CD14-positive monocyte (primary cell): ENCODE data around the gene MDH1B. TPM values are rescaled to one million over a fixed set of nuclear protein-coding genes. Genes with fewer than 3 reads are reported as not detected.
A peak's percentile ranks its signal among the peaks of the same experiment; 100 is the strongest.

Experiments
- DNase-seq, 3 donors: peaks; one replicate each; pipeline ENCODE4 v3.0.0-alpha.2; 2011 to 2022
- H2AFZ ChIP-seq: 2 replicates; pipeline ENCODE4 v1.6.0; 2012; ENCODE audit warnings: mild to moderate bottlenecking, low read depth, low read length, inconsistent platforms; ENCODE audit not compliant: insufficient read depth, poor library complexity, severe bottlenecking
- H3K27ac ChIP-seq, 2 donors: 1 replicate in 1 of 2; 2 replicates in 1 of 2; pipeline ENCODE4 v1.5.1; 2012 to 2013; ENCODE audit warnings: low read length in 2 of 2, control low read depth in 1 of 2, inconsistent platforms in 1 of 2, low read depth in 1 of 2, mild to moderate bottlenecking in 1 of 2
- H3K27me3 ChIP-seq, 2 donors: one replicate each; pipeline versions ENCODE4 v1.6.0 to v1.6.1; 2011 to 2013; ENCODE audit warnings: low read length in 2 of 2; ENCODE audit not compliant: control insufficient read depth in 2 of 2, insufficient read depth in 2 of 2
- H3K36me3 ChIP-seq, 2 donors: replicated peaks in 1 of 2; 1 replicate in 1 of 2; 2 replicates in 1 of 2; pipeline versions ENCODE4 v1.5.1 to v1.6.1; 2012 to 2013; ENCODE audit warnings: low read length in 2 of 2, control low read depth in 1 of 2, inconsistent platforms in 1 of 2, mild to moderate bottlenecking in 1 of 2; ENCODE audit not compliant: insufficient read depth in 2 of 2, control insufficient read depth in 1 of 2
- H3K4me1 ChIP-seq, 2 donors: 1 replicate in 1 of 2; 2 replicates in 1 of 2; pipeline versions ENCODE4 v1.5.1 to v1.6.1; 2012 to 2013; ENCODE audit warnings: low read length in 2 of 2, control low read depth in 1 of 2, inconsistent platforms in 1 of 2, mild to moderate bottlenecking in 1 of 2, moderate library complexity in 1 of 2; ENCODE audit not compliant: insufficient read depth in 2 of 2, control insufficient read depth in 1 of 2
- H3K4me2 ChIP-seq: replicated peaks from 2 replicates; pipeline ENCODE3; 2012; ENCODE audit warnings: low read length, moderate library complexity, mild to moderate bottlenecking; ENCODE audit not compliant: poor library complexity, severe bottlenecking; ENCODE audit errors: extremely low read depth
- H3K4me3 ChIP-seq, 3 experiments: fragments of 200-600 bp in 1 of 3; sonication (generic) in 1 of 3; replicated peaks in 1 of 3; 1 replicate in 2 of 3; 2 replicates in 1 of 3; pipeline ENCODE4 v1.5.1; 2011 to 2013; ENCODE audit warnings: low read length in 3 of 3, mild to moderate bottlenecking in 3 of 3, control low read depth in 2 of 3, low read depth in 2 of 3, inconsistent platforms in 1 of 3, moderate library complexity in 1 of 3
- H3K79me2 ChIP-seq: 2 replicates; pipeline ENCODE4 v1.6.0; 2012; ENCODE audit warnings: mild to moderate bottlenecking, control low read depth, inconsistent platforms, low read length, moderate library complexity; ENCODE audit not compliant: insufficient read depth
- H3K9ac ChIP-seq: 2 replicates; pipeline ENCODE4 v1.6.0; 2017; ENCODE audit warnings: low read length, mild to moderate bottlenecking; ENCODE audit not compliant: insufficient read depth, poor library complexity, severe bottlenecking
- H3K9me3 ChIP-seq, 2 donors: replicated peaks in 1 of 2; 1 replicate in 1 of 2; 2 replicates in 1 of 2; pipeline versions ENCODE4 v1.5.1 to v1.6.1; 2012 to 2013; ENCODE audit warnings: low read length in 2 of 2, control low read depth in 1 of 2; ENCODE audit not compliant: control insufficient read depth in 1 of 2, insufficient read depth in 1 of 2
- H4K20me1 ChIP-seq: 2 replicates; pipeline ENCODE4 v1.6.0; 2012; ENCODE audit warnings: mild to moderate bottlenecking, low read length, control low read depth, moderate library complexity; ENCODE audit not compliant: insufficient read depth
- H3K27ac Mint-ChIP-seq, 7 donors: one replicate each; pipeline ENCODE4 v1.8.0; 2020; ENCODE audit warnings: mild to moderate bottlenecking in 7 of 7, mixed read lengths in 7 of 7, moderate library complexity in 6 of 7, inconsistent platforms in 2 of 7
- H3K27me3 Mint-ChIP-seq, 3 donors: one replicate each; pipeline ENCODE4 v1.8.0; 2021 to 2022; ENCODE audit warnings: low read depth in 3 of 3, mild to moderate bottlenecking in 3 of 3, mixed read lengths in 3 of 3, moderate library complexity in 3 of 3, inconsistent platforms in 1 of 3
- H3K36me3 Mint-ChIP-seq, 2 donors: one replicate each; pipeline ENCODE4 v1.8.0; 2020; ENCODE audit warnings: mixed read lengths in 2 of 2, inconsistent platforms in 1 of 2, mild to moderate bottlenecking in 1 of 2
- H3K4me1 Mint-ChIP-seq: one replicate; pipeline ENCODE4 v1.8.0; 2020; ENCODE audit warnings: mild to moderate bottlenecking, mixed read lengths
- H3K4me3 Mint-ChIP-seq, 2 donors: one replicate each; pipeline ENCODE4 v1.8.0; 2020; ENCODE audit warnings: mild to moderate bottlenecking in 2 of 2, mixed read lengths in 2 of 2, moderate library complexity in 1 of 2
- H3K9me3 Mint-ChIP-seq, 7 donors: one replicate each; pipeline ENCODE4 v1.8.0; 2020 to 2022; ENCODE audit warnings: mixed read lengths in 7 of 7, mild to moderate bottlenecking in 6 of 7, moderate library complexity in 6 of 7, inconsistent platforms in 2 of 7
- CTCF ChIP-seq: fragments of 200-600 bp; IDR thresholded peaks from one replicate; pipeline ENCODE4 v1.8.0; 2022; ENCODE audit warnings: antibody characterized with exemption, mild to moderate bottlenecking
- WGBS: methylation state at CpG from one replicate; pipeline ENCODE4 v1.1.5; 2013; ENCODE audit warnings: missing lambda C conversion rate; ENCODE audit not compliant: insufficient coverage; 5-methylcytosine and 5-hydroxymethylcytosine counted together
- intact Hi-C, 2 donors: fragments of 100-400 bp; cut with micrococcal nuclease; formaldehyde crosslinking; loops; one replicate each; pipeline versions ENCODE4 v1.15.0 to v1.15.1; 2023
- polyA plus RNA-seq, 3 donors: library from polyadenylated mRNA; depleted of rRNA in 1 of 3; unstranded in 2 of 3; stranded (reverse) in 1 of 3; fragments of 300-500 nt in 2 of 3; fragments of >200 nt in 1 of 3; fragmentation: Illumina TruSeq in 2 of 3; gene quantifications; 1 replicate in 2 of 3; 2 replicates in 1 of 3; pipeline ENCODE4 v1.2.3, GENCODE V29; 2012 to 2021

The MDH1B gene
- polyA plus RNA-seq, 3 donors: not detected

GRCh38 chr2:206721256-206721920 lies 43.7 kb downstream of the MDH1B start:
- Mint-ChIP-seq H3K27ac (peak overlapping the region in 1 of 7 donors; percentile 11), H3K4me3 (no peak overlapping the region), H3K9me3 (peaks cover 0 to 3% (median 0%) of the 10 kb centered on the region in 7 donors), H3K27me3 (peaks cover 0 to 3% (median 2%) of the 10 kb centered on the region in 3 donors), H3K36me3 (no peaks in the 10 kb centered on the region), H3K4me1 (no peaks in the 10 kb centered on the region)
- no peaks in the 10 kb centered on the region for H3K79me2 ChIP-seq
- no peaks in the 10 kb centered on the region for H3K36me3 ChIP-seq
- intact Hi-C loops: no loop called here
- no peak overlapping the region for H3K4me2 ChIP-seq
- no peaks in the 10 kb centered on the region for H3K9me3 ChIP-seq
- WGBS: no CpG with 5 or more reads among the region's 4 CpGs
- H3K27me3 ChIP-seq: no peaks in the 10 kb centered on the region
- TF ChIP-seq CTCF: no peak
- H3K27ac ChIP-seq: no peak overlapping the region
- no peak overlapping the region for H3K4me3 ChIP-seq
- no peak overlapping the region for H3K9ac ChIP-seq
- H4K20me1 ChIP-seq: no peaks in the 10 kb centered on the region
- no peak for DNase-seq
- H2AFZ ChIP-seq: no peak overlapping the region
- no peaks in the 10 kb centered on the region for H3K4me1 ChIP-seq

GRCh38 chr2:206718296-206718695 lies 46.8 kb downstream of the MDH1B start, which contains the start of gene DYTN:
Gene DYTN, minus strand, starts transcription at chr2:206718396. Its CDS starts 117 bp downstream, at chr2:206718279.
- no peaks in the 10 kb centered on the region for H4K20me1 ChIP-seq
- WGBS: no CpG with 5 or more reads among the region's 1 CpG
- Mint-ChIP-seq H3K4me1 (peaks cover 13% of the 10 kb centered on the region), H3K36me3 (no peaks in the 10 kb centered on the region), H3K27ac (no peak within 1 kb of the TSS), H3K4me3 (no peak within 1 kb of the TSS), H3K9me3 (peaks cover 0 to 3% (median 0%) of the 10 kb centered on the region in 7 donors), H3K27me3 (peaks cover 0 to 2% (median 0%) of the 10 kb centered on the region in 3 donors)
- no peak within 1 kb of the TSS for H3K4me2 ChIP-seq
- H3K36me3 ChIP-seq: no peaks in the 10 kb centered on the region
- H3K4me3 ChIP-seq: no peak within 1 kb of the TSS
- H3K27me3 ChIP-seq: no peaks in the 10 kb centered on the region
- intact Hi-C loops: no loop called here
- H2AFZ ChIP-seq: no peak within 1 kb of the TSS
- no peak within 1 kb of the TSS for H3K9ac ChIP-seq
- no peak for TF ChIP-seq CTCF
- DNase-seq: no peak
- peaks cover 0 to 7% of the 10 kb centered on the region in 2 donors for H3K4me1 ChIP-seq
- H3K79me2 ChIP-seq: no peaks in the 10 kb centered on the region
- H3K9me3 ChIP-seq: no peaks in the 10 kb centered on the region
- H3K27ac ChIP-seq: no peak within 1 kb of the TSS
